Prostate gland (tissue), 2 donors: Measurements from ENCODE around the gene FMOD.

Experiments used
- POLR2A ChIP-seq: fragments of 450-650 bp; IDR thresholded peaks from one replicate; pipeline ENCODE4 v1.6.1; 2016; ENCODE audit warnings: antibody characterized with exemption, mild to moderate bottlenecking
- POLR2AphosphoS5 ChIP-seq: sonication (generic); formaldehyde crosslinking; IDR thresholded peaks from one replicate; pipeline ENCODE4 v1.6.1; 2017; ENCODE audit warnings: antibody characterized with exemption
- TF ChIP-seq, protein P1 (sequence below), 4 experiments: fragments of 200-600 bp in 2 of 4; fragments of 450-650 bp in 2 of 4; sonication (generic) in 2 of 4; IDR thresholded peaks; 1 replicate in 3 of 4; 2 replicates in 1 of 4; pipeline ENCODE4 v1.5.1; 2016 to 2019; ENCODE audit warnings: antibody characterized with exemption in 4 of 4, mild to moderate bottlenecking in 2 of 4, moderate library complexity in 2 of 4

DNA sequence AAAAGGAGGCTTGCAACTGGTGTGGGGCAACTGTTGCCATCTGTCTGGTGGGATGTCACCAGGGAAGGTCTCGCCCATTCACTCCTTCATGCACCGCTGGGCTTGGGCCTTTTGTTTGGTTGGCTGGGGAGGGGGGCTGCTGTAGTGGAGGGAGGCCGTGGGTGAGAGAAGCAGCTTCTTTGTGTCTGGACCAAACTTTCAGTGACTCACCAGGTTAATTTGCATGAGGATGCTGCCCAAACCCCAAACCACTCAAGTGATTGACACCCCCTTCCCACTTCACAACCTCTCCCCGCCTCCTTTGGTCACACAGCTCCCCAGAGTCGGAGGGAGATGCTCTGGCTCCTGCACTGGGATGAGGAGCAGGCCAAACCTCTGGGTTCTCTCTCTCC, 25.9 kb downstream of the FMOD start:
- TF ChIP-seq, protein P1, sequence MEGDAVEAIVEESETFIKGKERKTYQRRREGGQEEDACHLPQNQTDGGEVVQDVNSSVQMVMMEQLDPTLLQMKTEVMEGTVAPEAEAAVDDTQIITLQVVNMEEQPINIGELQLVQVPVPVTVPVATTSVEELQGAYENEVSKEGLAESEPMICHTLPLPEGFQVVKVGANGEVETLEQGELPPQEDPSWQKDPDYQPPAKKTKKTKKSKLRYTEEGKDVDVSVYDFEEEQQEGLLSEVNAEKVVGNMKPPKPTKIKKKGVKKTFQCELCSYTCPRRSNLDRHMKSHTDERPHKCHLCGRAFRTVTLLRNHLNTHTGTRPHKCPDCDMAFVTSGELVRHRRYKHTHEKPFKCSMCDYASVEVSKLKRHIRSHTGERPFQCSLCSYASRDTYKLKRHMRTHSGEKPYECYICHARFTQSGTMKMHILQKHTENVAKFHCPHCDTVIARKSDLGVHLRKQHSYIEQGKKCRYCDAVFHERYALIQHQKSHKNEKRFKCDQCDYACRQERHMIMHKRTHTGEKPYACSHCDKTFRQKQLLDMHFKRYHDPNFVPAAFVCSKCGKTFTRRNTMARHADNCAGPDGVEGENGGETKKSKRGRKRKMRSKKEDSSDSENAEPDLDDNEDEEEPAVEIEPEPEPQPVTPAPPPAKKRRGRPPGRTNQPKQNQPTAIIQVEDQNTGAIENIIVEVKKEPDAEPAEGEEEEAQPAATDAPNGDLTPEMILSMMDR (IDR thresholded peaks at IDR 0.05), result no peak
- TF ChIP-seq POLR2A, result peak; percentile 12
- TF ChIP-seq POLR2AphosphoS5, result no peak
